K562 (cell line): ENCODE measurements around the gene CNGB1. TPM values are rescaled to one million over a fixed set of nuclear protein-coding genes. Genes with fewer than 3 reads are reported as not detected.

ENCODE experiments used
- CBX1 ChIP-seq: sonication (generic); IDR thresholded peaks from 2 replicates; pipeline ENCODE4 v1.6.1; 2016; ENCODE audit warnings: antibody characterized with exemption, low read depth, mild to moderate bottlenecking
- CC2D1A ChIP-seq: fragments of 450-650 bp; IDR thresholded peaks from 2 replicates; pipeline ENCODE4 v1.6.1; 2017; ENCODE audit warnings: mild to moderate bottlenecking
- CTBP1 ChIP-seq: fragments of 450-650 bp; IDR thresholded peaks from 2 replicates; pipeline ENCODE4 v1.6.1; 2016; ENCODE audit warnings: borderline replicate concordance
- EP300 ChIP-seq: IDR thresholded peaks from 2 replicates; pipeline ENCODE4 v1.6.1; 2012; ENCODE audit warnings: low read length, improper control_type of control experiment
- FOXK2 ChIP-seq, 2 experiments: fragments of 450-650 bp; IDR thresholded peaks in 1 of 2; conservative IDR thresholded peaks in 1 of 2; 2 replicates each; pipeline ENCODE4 v1.6.1; 2016; ENCODE audit warnings: low read depth in 2 of 2, mild to moderate bottlenecking in 1 of 2
- FOXM1 ChIP-seq, 2 experiments: fragments of 450-650 bp in 1 of 2; sonication (generic) in 1 of 2; formaldehyde crosslinking in 1 of 2; IDR thresholded peaks; 2 replicates each; pipeline versions ENCODE4 v1.6.1 to v1.9.0; 2017 to 2022; ENCODE audit warnings: low read depth in 2 of 2, mild to moderate bottlenecking in 2 of 2, missing genetic modification reagents in 1 of 2, moderate library complexity in 1 of 2
- GATAD2A ChIP-seq: fragments of 450-650 bp; IDR thresholded peaks from 2 replicates; pipeline ENCODE4 v1.6.1; 2017
- HOXB6 ChIP-seq: fragments of 250-450 bp; sonication (Bioruptor Pico); IDR thresholded peaks from 2 replicates; pipeline ENCODE4 v1.5.1; 2022; ENCODE audit warnings: mild to moderate bottlenecking, borderline replicate concordance
- JUN ChIP-seq, 2 experiments: sonication (generic) in 1 of 2; formaldehyde crosslinking in 1 of 2; IDR thresholded peaks; 2 replicates each; pipeline versions ENCODE4 v1.6.1 to v1.8.0; 2012 to 2022; ENCODE audit warnings: borderline replicate concordance in 2 of 2, mild to moderate bottlenecking in 2 of 2, improper control_type of control experiment in 1 of 2, low read depth in 1 of 2, low read length in 1 of 2, missing genetic modification reagents in 1 of 2
- LEF1 ChIP-seq: fragments of 450-650 bp; IDR thresholded peaks from 2 replicates; pipeline ENCODE4 v1.6.1; 2016; ENCODE audit warnings: mild to moderate bottlenecking
- MYC ChIP-seq, 2 experiments: fragments of 250-450 bp in 1 of 2; sonication (Bioruptor Pico) in 1 of 2; IDR thresholded peaks; 2 replicates each; pipeline versions ENCODE4 v1.5.1 to v1.6.1; 2012 to 2021; ENCODE audit warnings: low read depth in 2 of 2, borderline replicate concordance in 1 of 2, improper control_type of control experiment in 1 of 2, low read length in 1 of 2, mild to moderate bottlenecking in 1 of 2, moderate library complexity in 1 of 2
- NBN ChIP-seq: fragments of 450-650 bp; IDR thresholded peaks from 2 replicates; pipeline ENCODE4 v1.6.1; 2016; ENCODE audit warnings: low read depth, mild to moderate bottlenecking
- NEUROD1 ChIP-seq: fragments of 150-350 bp; IDR thresholded peaks from 2 replicates; pipeline ENCODE4 v1.6.1; 2014; ENCODE audit warnings: borderline replicate concordance, low read length, low read depth; ENCODE audit not compliant: partially characterized antibody
- PTTG1 ChIP-seq: fragments of 450-650 bp; IDR thresholded peaks from 2 replicates; pipeline ENCODE4 v1.6.1; 2016; ENCODE audit warnings: low read depth, mild to moderate bottlenecking, missing genetic modification characterization, missing compliant biosample characterization
- SETDB1 ChIP-seq: IDR thresholded peaks from one replicate; pipeline ENCODE4 v1.6.1; 2012; ENCODE audit warnings: low read length, control low read depth, inconsistent platforms
- SMARCB1 ChIP-seq: IDR thresholded peaks from 2 replicates; pipeline ENCODE4 v1.6.1; 2011; ENCODE audit warnings: improper control_type of control experiment, low read depth; ENCODE audit not compliant: insufficient read length
- STAT5A ChIP-seq: IDR thresholded peaks from 2 replicates; pipeline ENCODE4 v1.6.1; 2012; ENCODE audit warnings: low read length, inconsistent platforms, borderline replicate concordance
- TGIF2 ChIP-seq: sonication (generic); formaldehyde crosslinking; IDR thresholded peaks from 2 replicates; pipeline ENCODE4 v1.8.1; 2022; ENCODE audit warnings: mild to moderate bottlenecking, missing genetic modification reagents, moderate library complexity
- YY1 ChIP-seq, 3 experiments: IDR thresholded peaks; 2 replicates each; pipeline ENCODE4 v1.6.1; 2011; ENCODE audit warnings: low read length in 2 of 3, mild to moderate bottlenecking in 2 of 3, moderate library complexity in 2 of 3, borderline replicate concordance in 1 of 3, control low read depth in 1 of 3, low read depth in 1 of 3; ENCODE audit not compliant: insufficient read depth in 3 of 3, insufficient replicate concordance in 2 of 3, control insufficient read depth in 1 of 3, insufficient read length in 1 of 3; ENCODE audit errors: extremely low read depth in 1 of 3
- ZEB2 ChIP-seq: fragments of 450-650 bp; IDR thresholded peaks from 2 replicates; pipeline ENCODE4 v1.6.1; 2016
- polyA plus RNA-seq, 8 experiments: library from polyadenylated mRNA; depleted of rRNA in 4 of 8; stranded (reverse) in 5 of 8; unstranded in 3 of 8; fragments of >200 nt; fragmentation: Nextera tagmentation in 2 of 8; fragmentation: Illumina TruSeq in 1 of 8; extraction: Ambion mirVana in 2 of 8; extraction: Trizol in 1 of 8; gene quantifications; 2 replicates each; pipeline versions ENCODE4 v1.2.1 to v1.2.3, GENCODE V29; 2011 to 2014; ENCODE audit warnings: inconsistent platforms in 1 of 8, missing spikeins in 1 of 8
- total RNA-seq, 7 experiments: library from RNA; depleted of rRNA in 6 of 7; stranded (reverse); fragments of >200 nt in 6 of 7; fragmentation: Illumina TruSeq in 2 of 7; extraction: Trizol in 2 of 7; gene quantifications; 2 replicates each; pipeline versions ENCODE4 v1.2.1 to v1.2.3, GENCODE V29; 2011 to 2021; ENCODE audit warnings: low replicate concordance in 1 of 7
- TF ChIP-seq, protein P1 (sequence below): fragments of 450-650 bp; formaldehyde crosslinking; IDR thresholded peaks from 2 replicates; pipeline ENCODE4 v1.4.0; 2022; ENCODE audit warnings: mild to moderate bottlenecking, moderate library complexity
- TF ChIP-seq, protein P2 (sequence below), 2 experiments: fragments of 450-650 bp; conservative IDR thresholded peaks; 2 replicates each; pipeline ENCODE4 v1.6.1; 2017; ENCODE audit warnings: mild to moderate bottlenecking in 2 of 2, moderate library complexity in 2 of 2
- TF ChIP-seq, protein P3 (sequence below): conservative IDR thresholded peaks from 2 replicates; pipeline ENCODE4 v1.6.1; 2011; ENCODE audit warnings: low read depth, mild to moderate bottlenecking, low read length; ENCODE audit not compliant: control insufficient read depth

CNGB1 gene
- total and polyA plus RNA-seq, 9 of the 15 experiments (the other 6 are each of a cell fraction or from before 2014, with no cell fraction given) = not detected

DNA sequence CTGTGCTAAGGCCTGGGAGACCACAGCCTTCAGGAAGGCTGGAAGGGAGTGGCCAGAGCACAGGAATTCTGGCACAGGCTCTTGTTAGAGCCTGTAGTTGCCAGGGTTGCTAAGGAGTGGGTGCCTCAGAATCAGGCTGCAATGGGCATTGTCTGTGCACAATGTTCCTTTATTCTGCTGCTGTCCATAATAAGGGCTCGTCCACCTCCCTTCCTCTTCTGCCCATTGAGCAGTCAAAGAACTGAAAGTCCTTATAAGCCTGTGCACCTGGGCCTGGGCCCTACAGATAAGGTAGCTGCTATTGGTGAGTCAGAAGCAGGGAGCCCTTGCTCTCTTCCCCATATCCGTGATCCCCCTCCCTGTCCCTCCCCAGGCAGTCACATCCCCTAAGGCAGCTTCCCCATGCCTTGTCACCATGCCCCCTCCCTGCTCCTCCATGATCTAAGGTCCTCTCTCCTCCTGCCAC, 5.4 kb upstream of the CNGB1 start (continued):
- TF ChIP-seq YY1 (IDR thresholded peaks at IDR 0.05; ENCODE audit: borderline replicate concordance in 1 of 3, control insufficient read depth in 1 of 3, extremely low read depth in 1 of 3, insufficient read depth in 3 of 3, insufficient read length in 1 of 3, insufficient replicate concordance in 2 of 3, low read depth in 1 of 3, low read length in 2 of 3) = peak in 2 of 3 experiments; percentile 59 to 72
- TF ChIP-seq NEUROD1 = peak; percentile 92
- peak; percentile 87 for TF ChIP-seq FOXM1 (IDR thresholded peaks at IDR 0.05; ENCODE audit: low read depth)
- TF ChIP-seq FOXM1 (CRISPR knock-in tag; IDR thresholded peaks at IDR 0.05; ENCODE audit: low read depth) = no peak
- TF ChIP-seq, protein P1, sequence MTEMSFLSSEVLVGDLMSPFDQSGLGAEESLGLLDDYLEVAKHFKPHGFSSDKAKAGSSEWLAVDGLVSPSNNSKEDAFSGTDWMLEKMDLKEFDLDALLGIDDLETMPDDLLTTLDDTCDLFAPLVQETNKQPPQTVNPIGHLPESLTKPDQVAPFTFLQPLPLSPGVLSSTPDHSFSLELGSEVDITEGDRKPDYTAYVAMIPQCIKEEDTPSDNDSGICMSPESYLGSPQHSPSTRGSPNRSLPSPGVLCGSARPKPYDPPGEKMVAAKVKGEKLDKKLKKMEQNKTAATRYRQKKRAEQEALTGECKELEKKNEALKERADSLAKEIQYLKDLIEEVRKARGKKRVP = 0 out of 2 replicates have a peak, but pooled peaks have one; percentile 19
- no peak for TF ChIP-seq HOXB6 (CRISPR knock-in tag)
- peak; percentile 94 for TF ChIP-seq JUN (IDR thresholded peaks at IDR 0.05; ENCODE audit: borderline replicate concordance, low read depth, low read length)
- peak; percentile 81; the same call in 1 of the 2 replicates for TF ChIP-seq JUN (CRISPR knock-in tag; IDR thresholded peaks at IDR 0.05; ENCODE audit: borderline replicate concordance)
- TF ChIP-seq PTTG1 (tag) = no peak
- TF ChIP-seq GATAD2A = peak; percentile 89; the same call in 1 of the 2 replicates
- peak; percentile 66; the same call in 1 of the 2 replicates for TF ChIP-seq NBN
- TF ChIP-seq, protein P2, sequence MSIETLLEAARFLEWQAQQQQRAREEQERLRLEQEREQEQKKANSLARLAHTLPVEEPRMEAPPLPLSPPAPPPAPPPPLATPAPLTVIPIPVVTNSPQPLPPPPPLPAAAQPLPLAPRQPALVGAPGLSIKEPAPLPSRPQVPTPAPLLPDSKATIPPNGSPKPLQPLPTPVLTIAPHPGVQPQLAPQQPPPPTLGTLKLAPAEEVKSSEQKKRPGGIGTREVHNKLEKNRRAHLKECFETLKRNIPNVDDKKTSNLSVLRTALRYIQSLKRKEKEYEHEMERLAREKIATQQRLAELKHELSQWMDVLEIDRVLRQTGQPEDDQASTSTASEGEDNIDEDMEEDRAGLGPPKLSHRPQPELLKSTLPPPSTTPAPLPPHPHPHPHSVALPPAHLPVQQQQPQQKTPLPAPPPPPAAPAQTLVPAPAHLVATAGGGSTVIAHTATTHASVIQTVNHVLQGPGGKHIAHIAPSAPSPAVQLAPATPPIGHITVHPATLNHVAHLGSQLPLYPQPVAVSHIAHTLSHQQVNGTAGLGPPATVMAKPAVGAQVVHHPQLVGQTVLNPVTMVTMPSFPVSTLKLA (conservative IDR thresholded peaks at IDR 0.05) = peak in 1 of 2 experiments; percentile 56; a peak in 1 of 4 replicates
- peak; percentile 92 for TF ChIP-seq EP300
- TF ChIP-seq CTBP1 = peak; percentile 94
- peak; percentile 95 for TF ChIP-seq ZEB2
- peak in 1 of 2 experiments; percentile 38; a peak in 1 of 4 replicates for TF ChIP-seq FOXK2 (conservative IDR thresholded peaks at IDR 0.05 in 1 of 2, IDR thresholded peaks at IDR 0.05 in 1 of 2; ENCODE audit: low read depth in 2 of 2)
- peak; percentile 82 for TF ChIP-seq LEF1
- peak; percentile 76 for TF ChIP-seq SMARCB1
- peak; percentile 46; the same call in 1 of the 2 replicates for TF ChIP-seq MYC (IDR thresholded peaks at IDR 0.05; ENCODE audit: low read depth, low read length)
- TF ChIP-seq MYC (CRISPR knock-in tag; IDR thresholded peaks at IDR 0.05; ENCODE audit: borderline replicate concordance, low read depth) = no peak
- no peak for TF ChIP-seq TGIF2
- peak; percentile 87; the same call in 1 of the 2 replicates for TF ChIP-seq STAT5A
- no peak for TF ChIP-seq CBX1
- TF ChIP-seq, protein P3, sequence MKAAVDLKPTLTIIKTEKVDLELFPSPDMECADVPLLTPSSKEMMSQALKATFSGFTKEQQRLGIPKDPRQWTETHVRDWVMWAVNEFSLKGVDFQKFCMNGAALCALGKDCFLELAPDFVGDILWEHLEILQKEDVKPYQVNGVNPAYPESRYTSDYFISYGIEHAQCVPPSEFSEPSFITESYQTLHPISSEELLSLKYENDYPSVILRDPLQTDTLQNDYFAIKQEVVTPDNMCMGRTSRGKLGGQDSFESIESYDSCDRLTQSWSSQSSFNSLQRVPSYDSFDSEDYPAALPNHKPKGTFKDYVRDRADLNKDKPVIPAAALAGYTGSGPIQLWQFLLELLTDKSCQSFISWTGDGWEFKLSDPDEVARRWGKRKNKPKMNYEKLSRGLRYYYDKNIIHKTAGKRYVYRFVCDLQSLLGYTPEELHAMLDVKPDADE = 0 out of 2 replicates have a peak, but pooled peaks have one; percentile 35
- no peak for TF ChIP-seq SETDB1
- TF ChIP-seq CC2D1A = peak; percentile 90; the same call in 1 of the 2 replicates
